NCI-H2107 treated with DMSO at 0.1 percent for 48 hours (cell line): Measurements from ENCODE around the gene TSHB.
"Not testable (repeated sequence)": the region's sequence is repeated elsewhere in the genome, so short reads cannot be mapped to it uniquely, and the experiment has no call there.

Source experiments
- DNase-seq: peaks from one replicate; lab custom pipeline; 2025; ENCODE audit not compliant: unreplicated experiment; lab: John Stamatoyannopoulos, UW

The TSHB gene

GRCh38 chr1:115029526-115029925, at the start of gene TSHB:
TSHB (plus strand) TSS chr1:115029826; CDS start chr1:115033363, 3,537 bp downstream.
- DNase-seq, result no peak

GRCh38 chr1:114982251-114982650, 47.4 kb upstream of the TSHB start:
- no peak for DNase-seq

DNA sequence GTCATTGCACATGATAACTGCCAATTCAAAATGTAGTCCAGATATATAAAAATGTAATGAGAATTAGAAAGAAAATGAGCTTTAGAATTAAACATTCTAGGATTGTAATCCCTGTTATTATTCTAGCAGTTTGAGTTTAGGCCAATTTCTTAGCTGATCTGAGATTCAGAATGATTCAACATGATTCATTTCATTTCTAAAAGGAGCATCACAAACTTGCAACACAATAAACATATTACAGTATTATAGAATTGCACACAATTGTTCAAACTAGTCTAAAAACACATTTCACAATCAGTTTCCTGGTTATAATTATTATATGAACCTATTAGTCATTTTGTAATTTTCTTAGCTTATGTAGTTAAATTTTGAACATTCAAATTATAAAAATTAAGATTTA, 43.3 kb upstream of the TSHB start:
- no peak for DNase-seq

GRCh38 chr1:114988095-114988494, 41.5 kb upstream of the TSHB start:
- no peak for DNase-seq

DNA sequence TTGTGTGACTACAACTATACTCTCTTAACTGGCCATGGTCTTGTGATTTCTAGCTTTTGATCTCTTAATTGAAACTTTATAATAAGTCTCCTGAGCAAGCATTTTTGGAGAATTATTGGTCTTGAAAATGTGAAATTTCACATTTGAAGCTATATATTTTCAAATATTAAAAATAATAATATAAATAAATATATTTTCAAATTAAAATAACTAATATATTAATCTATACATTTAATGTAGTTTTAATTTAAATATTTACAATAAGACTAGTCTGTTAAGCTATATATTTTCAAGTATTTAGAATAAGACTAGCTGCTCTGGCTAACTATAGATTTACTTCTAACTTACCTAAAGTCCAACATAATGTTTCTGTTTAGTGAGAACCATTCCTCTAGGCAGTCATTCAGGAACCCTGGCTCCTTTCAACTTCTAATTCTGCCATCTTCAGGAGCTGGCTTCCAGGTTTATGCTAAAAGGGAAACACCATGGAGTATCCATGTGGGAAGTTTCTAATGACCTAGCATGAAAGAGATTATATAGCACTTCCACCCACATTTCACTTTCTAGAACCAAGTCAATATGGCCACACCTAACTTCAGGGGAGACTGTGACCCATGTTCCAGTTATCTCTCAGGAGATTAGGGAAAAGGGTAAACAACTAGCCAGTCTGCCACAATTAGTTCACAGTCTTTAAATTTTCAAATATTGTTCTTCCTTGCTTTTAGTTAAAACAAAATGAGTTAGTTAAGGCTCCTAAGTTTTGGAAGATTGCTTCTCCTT, 31.9 kb upstream of the TSHB start:
- DNase-seq, result no peak

GRCh38 chr1:115006191-115006590, 23.4 kb upstream of the TSHB start:
- DNase-seq, result no peak

GRCh38 chr1:115012006-115012405, 17.6 kb upstream of the TSHB start:
- no peak for DNase-seq

- no peak for DNase-seq
Measured at GRCh38 chr1:115012434-115012833, 17.2 kb upstream of the TSHB start.

DNA sequence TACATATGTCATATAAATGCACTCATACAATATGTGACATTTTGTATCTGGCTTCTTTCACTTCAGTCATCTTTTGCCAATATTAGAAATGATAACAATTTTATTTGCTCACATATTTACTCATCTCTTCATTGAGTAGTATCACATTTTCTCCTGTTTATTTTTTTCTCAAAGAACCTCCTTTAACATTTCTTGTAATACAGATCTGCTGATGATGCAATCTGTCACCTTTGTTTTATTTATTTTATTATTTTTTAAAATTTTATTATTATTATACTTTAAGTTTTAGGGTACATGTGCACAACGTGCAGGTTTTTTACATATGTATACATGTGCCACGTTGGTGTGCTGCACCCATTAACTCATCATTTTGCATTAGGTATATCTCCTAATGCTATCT, 15.8 kb upstream of the TSHB start:
- DNase-seq, result no peak

GRCh38 chr1:115019549-115019948, 10.1 kb upstream of the TSHB start:
- not testable (repeated sequence) for DNase-seq

- DNase-seq, result no peak
Measured at GRCh38 chr1:115021145-115021544, 8.5 kb upstream of the TSHB start.

- no peak for DNase-seq
Measured at GRCh38 chr1:115023593-115023992, 6.0 kb upstream of the TSHB start.

DNA sequence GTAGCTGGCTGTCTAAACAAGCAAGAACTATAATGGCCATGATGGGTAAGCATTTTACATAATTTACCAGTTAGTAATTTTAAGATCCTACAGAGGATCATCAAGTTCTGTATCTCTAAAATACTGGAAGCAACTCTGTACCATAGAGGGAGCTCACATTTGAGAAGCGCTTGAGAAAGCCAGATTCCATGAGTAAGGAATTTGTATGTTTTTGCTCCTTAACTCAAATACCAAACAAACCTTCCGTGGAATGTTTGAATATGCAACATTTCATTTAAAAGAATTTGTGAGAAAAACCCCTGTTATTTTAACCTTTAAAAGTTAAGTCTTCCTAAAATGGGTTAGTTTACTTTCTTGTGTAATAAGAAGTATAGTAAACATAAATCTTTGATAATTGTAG, 2.0 kb downstream of the TSHB start:
- no peak for DNase-seq

GRCh38 chr1:115035652-115036051, 6.0 kb downstream of the TSHB start:
- DNase-seq, result no peak

GRCh38 chr1:115036814-115037507, 7.3 kb downstream of the TSHB start:
- DNase-seq, result no peak

- no peak for DNase-seq
Measured at GRCh38 chr1:115040501-115040900, 10.9 kb downstream of the TSHB start.

- DNase-seq, result peak; percentile 2
Measured at GRCh38 chr1:115041654-115042053, 12.0 kb downstream of the TSHB start.

DNA sequence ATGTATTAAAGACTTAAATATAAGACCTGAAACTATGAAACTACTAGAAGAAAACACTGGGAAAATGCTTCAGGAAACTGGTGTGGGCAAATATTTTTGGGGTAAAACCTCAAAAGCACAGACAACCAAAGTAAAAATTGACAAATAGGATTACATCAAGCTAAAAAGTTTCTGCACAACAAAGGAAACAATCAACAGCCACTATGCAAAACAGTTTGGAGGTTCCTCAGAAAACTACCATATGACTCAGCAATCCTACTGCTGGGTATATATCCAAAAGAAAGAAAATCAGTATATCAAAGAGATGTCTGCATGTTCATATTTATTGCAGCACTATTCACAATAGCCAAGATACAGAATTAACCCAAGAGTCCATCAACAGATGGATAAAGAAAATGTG, 17.1 kb downstream of the TSHB start:
- no peak for DNase-seq

GRCh38 chr1:115051850-115052249, 22.2 kb downstream of the TSHB start:
- no peak for DNase-seq

DNA sequence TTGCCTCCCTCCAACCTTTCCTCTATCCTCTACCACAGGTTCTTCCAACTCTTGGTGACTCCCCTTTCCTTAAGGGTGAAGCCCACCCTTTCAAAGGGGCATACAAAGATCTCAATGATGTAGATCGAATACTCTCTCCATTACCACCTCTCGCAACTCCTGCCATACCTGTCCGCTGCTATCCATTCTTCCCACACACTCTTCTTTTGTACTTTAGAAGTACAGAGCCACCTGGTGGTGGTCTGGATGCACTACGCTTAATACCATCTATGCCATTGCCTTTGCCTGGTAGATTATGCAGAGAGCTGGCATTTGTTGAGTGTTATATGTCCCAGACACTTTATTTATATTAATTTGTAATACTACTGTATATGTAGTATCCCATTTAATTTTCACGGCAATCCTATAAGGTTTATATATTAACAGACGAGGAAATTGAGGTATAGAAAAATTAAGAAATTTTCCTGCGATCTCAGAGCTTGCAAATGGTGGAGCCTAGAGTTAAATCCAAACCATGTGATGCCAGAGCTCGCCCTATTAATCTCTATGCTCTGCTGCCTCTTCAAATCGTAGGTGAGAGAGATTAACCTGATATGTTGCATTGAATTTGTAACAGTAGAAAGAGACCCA, 22.9 kb downstream of the TSHB start:
- peak; percentile 65 for DNase-seq

- DNase-seq, result no peak
Measured at GRCh38 chr1:115056395-115056798, 26.8 kb downstream of the TSHB start.

GRCh38 chr1:115057661-115058254, 28.1 kb downstream of the TSHB start:
- no peak for DNase-seq
